SKM-1 (cell line): ENCODE results near the gene FKBP9.
"Not testable (repeated sequence)": the region's sequence is repeated elsewhere in the genome, so short reads cannot be mapped to it uniquely, and the experiment has no call there.

Experiments used
- DNase-seq: peaks from one replicate; lab custom pipeline; 2025; ENCODE audit not compliant: unreplicated experiment; lab: John Stamatoyannopoulos, UW

FKBP9 gene, protein sequence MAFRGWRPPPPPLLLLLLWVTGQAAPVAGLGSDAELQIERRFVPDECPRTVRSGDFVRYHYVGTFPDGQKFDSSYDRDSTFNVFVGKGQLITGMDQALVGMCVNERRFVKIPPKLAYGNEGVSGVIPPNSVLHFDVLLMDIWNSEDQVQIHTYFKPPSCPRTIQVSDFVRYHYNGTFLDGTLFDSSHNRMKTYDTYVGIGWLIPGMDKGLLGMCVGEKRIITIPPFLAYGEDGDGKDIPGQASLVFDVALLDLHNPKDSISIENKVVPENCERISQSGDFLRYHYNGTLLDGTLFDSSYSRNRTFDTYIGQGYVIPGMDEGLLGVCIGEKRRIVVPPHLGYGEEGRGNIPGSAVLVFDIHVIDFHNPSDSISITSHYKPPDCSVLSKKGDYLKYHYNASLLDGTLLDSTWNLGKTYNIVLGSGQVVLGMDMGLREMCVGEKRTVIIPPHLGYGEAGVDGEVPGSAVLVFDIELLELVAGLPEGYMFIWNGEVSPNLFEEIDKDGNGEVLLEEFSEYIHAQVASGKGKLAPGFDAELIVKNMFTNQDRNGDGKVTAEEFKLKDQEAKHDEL

DNA sequence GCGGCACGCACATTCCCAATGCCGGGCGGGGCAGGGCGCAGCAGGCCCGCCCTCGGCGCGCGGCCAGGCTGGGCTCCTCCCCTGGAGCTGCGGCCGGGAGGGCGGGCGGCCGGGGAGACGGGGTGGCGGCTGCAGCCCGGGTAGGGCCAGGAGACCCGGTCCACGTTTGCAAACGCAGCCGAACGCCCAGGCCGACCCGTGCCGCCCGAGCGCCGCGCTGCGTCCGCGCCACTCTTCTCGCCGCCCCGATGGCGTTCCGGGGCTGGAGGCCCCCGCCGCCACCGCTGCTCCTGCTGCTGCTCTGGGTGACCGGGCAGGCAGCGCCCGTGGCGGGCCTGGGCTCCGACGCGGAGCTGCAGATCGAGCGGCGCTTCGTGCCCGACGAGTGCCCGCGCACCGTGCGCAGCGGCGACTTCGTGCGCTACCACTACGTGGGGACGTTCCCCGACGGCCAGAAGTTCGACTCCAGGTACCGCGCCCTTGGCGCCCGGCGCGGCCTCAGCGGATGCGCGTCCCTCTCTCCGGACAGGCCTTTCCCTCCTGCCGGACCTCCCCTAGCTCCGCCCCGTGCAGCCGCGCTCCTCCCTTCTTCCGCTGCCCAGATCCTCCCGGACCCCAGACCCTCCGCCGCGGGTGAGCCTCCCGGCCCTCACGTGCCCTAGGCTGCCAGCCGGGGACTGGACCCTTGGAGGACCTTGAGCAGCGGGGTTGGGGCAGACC, at the start of gene FKBP9:
FKBP9 (plus strand) TSS at position 115 of the 720 bp plus-strand sequence; CDS start at position 249, 134 bp downstream.
- DNase-seq = no peak

DNA sequence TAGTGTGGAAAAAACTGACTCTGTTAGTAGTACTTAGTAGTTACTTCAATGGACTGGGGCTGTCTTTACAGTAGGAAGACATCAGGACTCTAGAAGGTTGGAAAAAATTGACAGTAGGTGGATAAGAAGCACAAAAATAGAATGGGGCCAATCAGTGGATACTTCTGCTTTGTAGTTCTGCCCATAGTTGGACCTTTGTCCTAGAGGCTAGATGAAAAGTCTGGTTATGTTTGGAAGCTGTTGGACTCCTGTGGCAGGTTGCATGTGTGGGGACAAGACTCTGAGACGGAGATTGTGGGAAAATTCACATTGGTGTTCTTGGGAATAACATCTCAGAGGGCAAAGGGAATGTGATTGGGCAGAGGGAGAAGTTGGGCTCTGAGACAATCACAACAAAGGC, 47.0 kb upstream of the FKBP9 start:
- no peak for DNase-seq

DNA sequence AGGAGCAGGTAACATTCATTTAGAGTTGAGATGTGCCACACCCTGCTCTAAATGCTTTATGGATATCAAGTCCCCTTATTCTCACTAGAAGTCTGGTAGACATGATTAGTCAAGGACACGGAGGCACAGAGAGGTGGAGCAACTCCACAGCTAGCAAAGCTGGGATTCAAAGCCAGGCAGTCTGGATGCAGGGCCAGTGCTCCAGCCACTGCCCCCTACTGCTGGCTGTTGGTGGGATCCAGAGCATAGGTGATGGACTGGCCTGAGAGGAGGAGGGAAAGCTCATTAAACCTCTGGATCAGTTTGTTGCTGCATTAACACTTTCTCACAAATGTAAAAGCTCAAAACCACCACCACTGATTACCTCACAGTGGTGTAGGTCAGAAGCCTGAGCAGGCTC, 43.1 kb upstream of the FKBP9 start:
- DNase-seq = no peak

DNA sequence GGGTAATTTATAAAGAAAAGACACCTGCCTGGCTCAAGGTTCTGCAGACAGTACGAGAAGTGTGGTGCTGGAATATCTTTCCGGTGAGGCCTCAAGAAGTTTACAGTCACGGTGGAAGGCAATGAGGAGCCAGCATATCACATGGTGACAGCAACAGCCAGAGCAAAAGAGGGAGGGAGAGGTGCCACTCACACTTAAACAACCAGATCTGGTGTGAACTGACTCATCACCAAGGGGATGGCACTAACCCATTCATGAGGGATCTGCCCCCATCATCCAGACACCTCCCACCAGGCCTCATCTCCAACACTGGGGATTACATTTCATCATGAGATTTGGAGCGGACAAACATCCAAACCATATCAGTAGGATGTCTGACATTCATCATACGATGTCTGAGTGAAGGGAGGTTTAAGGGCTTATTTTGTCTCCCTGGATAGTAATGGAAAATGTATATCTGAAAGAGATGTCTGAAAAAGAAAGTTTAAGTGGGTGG, 42.2 kb upstream of the FKBP9 start:
- no peak for DNase-seq

DNA sequence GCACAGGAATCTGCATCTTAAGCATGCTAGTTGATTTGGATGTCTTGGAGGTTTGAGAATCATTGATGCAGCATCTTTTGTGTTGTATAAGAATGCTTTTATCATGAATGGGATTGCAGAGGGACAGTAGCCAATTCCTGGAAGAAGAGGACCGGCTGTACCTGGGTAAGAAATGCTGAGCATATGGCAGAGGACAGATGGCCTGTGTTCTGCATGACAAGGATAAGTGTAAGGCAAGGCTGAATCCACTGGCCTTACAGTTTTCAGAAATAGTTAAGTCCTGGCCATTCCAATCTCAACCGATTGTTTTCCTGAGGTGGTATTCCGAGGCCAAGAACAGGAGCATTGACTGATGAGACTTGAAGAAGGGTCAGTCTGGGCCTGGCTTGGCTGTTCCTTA, 41.2 kb upstream of the FKBP9 start:
- DNase-seq = no peak

DNA sequence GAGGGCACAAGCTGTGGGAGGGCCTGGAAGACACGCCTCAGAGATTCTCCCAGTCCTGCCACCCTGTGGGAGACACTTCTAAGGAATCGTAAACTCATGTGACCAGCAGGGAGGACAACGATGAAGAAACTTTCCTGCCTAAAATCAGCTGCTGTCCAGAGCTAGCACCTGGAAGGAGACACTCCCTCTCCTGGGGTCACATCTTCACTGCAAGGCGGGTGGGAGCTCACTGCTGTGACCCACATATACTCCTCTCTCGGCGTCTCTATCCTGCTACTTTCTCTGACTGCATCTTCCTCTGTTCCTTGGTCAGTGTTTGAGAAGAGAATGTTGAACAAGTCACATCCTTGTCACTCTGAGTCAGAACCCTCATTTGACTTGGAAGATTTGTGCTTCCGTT, 40.2 kb upstream of the FKBP9 start:
- DNase-seq = not testable (repeated sequence)

DNA sequence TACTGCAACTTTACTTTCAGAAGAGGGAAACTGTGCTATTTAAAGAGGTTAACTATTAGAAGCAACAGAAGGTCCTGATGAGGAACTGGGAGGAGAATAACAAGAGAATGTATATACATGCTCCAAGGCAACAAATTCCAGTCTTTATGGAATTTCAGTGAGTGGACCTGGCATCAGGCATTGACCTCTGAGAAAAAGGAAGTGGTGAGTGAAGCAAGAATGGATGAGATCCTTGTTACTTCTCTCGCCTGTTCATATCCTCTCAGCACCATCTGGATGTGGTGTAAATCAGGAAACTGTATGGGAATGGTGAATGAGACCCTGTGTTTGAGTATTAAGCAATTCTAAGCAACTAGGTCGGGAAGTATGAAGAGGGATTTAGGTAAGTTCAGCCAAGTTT, 35.3 kb upstream of the FKBP9 start:
- DNase-seq = no peak

DNA sequence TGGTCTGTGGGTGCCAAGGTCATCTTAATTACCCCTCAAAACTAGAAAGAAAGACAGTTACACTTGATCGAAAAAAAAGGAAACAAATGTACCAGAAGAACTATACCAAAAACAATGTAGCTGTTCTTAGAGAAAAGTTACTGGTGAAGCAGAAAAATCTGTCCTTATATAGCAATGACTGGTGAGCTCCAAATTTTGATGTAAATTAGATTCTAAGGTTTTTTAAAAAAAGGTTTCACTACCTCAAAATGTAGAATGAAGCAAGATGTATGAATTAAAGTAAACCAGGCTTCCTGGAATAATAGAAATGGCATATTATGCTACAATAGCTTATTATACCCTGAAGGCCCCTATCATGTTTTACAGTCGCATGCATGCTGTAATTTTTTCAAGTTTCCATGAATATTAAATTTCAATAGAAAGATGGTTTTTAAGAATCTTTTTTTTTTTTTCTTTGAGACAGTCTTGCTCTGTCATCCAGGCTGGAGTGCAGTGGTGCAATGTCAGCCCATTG, 28.4 kb upstream of the FKBP9 start:
- DNase-seq = no peak

DNA sequence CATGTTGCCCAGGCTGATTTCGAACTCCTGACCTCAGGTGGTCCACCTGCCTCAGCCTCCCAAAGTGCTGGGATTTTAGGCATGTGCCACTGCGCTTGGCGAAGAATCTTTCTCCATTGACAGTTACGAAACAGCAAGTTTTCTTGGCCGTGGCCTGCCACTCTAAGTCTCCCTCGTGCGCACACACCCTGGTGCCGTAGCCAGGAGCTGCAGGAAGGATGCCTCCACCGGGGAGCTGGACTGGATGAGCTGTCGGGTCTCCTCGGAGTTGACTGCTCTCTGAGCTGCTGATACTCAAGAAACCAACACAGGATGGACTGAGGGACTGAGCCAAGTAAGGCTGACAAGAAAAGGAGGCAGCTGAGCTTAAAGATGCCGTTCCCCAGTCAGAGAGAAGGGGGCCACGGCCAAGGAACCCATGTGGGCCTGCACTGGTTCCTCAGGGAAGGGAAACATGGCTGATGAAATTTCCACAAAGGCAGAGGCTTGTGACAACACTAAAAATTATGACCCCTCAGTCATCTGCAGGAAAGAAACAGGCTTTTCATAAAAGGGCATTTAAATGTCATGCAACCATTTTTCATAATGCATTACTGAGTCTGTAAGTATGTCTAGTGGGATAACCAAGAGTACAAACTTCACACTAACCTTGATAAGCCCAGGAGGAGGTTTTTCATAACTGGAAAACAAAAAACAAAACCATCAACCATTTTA, 27.7 kb upstream of the FKBP9 start:
- DNase-seq = no peak

DNA sequence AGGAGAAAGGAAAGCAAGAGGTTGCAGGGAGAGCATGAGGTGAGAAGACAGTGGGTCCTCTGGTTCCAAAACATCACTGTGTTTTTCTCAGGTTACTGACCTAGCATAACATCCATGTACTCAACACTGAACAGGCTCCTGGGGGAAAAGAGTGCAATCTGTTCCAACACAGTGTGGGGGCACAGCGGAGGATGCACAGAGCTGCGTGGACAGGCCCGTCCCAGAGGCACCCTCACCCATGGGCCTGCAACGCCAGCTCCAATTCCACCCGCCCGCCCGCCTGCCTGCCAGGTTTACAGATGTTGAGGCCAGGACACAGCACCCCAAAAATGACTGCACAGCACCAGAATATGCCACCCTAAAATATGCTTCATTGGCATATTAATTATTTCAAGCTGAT, 26.9 kb upstream of the FKBP9 start:
- no peak for DNase-seq

DNA sequence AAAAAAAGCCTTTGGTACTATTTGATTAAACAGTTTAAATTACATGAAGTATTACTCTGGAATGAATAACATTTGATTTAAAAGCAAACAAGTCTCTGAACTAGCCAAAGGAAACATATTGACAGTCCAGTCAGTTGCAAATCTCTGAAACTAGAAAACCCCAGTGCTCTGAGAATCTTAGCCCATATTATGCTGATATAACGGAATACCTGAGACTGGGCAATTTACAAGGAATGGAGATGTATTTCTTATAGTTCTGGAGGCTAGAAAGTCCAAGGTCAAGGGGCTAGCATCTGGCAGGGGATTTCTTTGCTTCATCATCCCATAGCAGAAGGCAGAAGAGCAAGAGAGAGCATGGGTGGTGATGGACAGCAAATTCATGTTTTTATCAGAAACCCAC, 21.7 kb upstream of the FKBP9 start:
- DNase-seq = no peak

DNA sequence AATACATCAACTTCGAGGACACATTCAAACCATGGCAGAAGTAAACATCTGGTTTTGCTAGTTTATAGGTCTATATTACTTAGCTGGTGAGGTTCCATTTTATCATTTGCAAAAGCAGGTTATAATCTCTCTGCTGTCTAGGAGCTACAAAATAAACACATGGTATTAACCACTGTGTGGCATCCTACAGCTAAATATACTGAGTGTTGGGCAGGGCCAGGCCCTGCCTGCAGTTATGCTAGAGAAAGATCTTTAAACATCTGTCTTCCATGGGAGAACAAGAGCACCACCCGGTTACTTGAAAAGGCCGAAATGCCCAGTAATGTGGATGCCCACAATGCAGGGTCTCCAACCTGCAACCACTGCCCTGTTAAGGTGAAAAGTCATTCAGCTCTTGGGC, 20.6 kb upstream of the FKBP9 start:
- DNase-seq = no peak

DNA sequence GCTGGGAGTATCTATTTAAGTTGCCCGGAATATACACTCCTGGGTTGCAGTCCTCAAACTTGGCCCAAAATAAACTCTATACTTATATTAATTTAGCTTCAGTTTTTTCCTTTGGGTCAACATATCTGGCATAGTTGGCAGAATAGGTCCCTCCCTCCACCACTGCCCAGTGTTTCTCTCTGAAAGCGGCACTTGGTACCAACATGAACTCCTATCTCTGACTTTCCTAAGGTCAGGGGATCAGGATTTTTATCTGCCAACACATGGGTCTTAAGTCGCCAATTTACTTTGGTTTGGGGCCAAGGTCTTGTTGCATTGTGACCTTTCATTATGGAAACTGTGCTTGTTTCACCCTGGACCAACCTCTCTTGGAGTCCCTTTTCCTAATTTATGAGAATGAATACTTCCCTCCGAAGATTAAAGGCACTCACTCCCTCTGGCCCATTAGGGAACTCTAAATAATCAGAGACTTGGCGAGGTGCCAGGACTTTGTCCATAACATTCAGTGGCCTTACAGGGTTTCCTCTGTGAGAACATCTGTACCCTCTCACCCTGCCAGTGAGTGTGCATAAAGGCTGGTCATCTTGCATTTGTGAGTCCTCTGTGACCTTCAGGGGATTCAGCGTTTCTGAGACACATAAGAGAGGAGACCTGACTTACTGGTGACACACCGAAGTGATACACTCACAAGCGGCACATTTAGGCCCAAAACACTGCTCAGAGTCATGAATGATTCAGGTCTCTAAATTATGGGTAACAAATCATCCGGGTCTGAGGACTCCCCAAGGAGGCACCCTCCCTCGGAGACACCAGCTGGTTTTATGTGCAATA, 19.7 kb upstream of the FKBP9 start:
- DNase-seq = no peak

DNA sequence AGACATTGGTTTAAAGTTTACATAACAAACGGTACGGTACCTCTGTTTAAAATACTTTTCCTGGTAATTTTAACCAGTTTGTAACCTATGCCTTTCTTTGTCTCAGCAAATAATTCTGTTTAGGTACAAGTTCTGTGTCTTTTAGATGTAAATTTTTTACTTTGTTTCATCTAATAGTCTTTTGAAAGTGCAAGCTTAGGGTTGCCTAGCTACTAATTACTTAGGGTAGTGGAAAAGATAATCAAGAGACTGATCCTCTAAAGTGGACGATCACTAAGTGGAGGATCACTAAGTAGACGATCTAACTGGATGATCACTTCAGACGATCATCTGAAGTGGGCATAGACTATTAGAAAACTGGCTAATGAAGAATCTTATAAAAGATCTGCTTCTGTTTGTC, 16.1 kb upstream of the FKBP9 start:
- DNase-seq = no peak

DNA sequence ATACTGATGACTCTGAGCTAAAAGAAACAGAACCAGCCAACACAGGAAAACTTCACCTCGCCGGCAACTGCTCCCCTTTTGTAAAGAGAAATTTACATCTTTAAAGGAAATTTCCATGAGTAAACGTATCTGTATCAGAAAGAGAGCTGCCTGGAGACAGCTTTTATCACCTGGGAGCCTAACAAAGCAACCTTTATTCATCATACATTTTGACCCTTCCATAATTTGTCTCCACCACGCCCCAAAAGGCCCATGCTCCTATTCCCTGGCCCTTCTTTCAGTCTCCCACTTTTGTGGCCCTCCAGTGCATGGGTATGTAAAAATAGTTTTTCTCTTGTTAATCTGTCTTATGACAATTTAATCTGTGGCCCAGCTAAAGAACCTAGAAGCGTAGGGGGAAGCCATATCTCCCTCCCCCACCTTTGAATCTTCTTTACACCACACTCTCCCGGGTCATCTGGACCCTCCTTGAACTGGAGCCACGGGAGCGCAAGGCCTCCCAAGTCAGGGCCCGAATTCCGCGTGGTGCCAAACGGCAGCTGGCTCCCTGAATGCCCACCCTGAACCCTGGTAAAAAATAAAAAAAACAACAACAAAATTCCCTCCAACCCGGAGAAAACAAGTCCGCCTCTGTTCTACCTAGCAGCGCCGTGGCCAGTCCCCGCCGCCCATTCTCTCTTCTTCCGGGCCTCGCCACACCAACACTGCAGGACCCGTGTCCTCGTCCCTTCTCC, 15.4 kb upstream of the FKBP9 start:
- no peak for DNase-seq

DNA sequence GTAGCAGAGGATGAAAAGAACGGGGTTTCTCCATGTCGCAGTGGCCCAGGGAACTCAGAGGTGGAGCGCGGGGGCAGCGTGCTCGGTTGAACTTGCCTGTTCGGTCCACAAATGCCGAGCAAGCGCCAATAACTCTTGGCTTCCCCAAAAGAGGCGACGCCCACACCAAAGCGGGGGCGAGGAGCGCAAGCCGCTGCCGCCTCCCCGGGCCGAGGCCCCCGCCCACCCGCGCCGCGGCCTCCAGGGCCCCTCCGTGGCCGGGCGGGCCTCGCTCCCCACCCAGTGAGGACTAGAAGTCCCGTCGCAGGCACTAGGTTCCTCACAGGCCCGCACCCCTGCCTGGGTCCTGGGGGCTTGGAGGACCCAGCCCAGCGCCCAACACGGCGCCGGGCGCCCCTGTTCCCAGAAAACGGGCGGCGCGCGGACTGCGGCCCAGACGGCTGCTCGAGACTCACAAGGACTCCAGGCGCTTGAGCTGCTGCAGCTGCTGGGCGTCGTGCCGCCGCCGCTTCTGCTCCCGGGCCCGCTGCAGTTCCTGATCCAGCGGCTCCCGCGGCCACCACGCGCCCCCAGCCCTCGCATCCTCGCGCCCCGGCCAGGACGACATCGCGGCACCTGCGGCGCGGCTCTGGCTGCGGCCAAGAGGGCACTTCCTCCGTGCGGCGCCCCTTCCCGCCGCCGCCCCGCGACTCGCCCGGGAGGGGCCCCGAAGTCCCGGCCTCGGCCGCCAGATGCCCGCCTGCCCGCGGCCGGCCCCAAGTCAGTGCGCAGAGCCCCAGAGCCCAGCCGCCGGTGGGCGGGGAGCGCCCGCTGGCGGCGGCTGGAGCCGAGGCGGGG, 14.6 kb upstream of the FKBP9 start:
- peak; percentile 49 for DNase-seq

DNA sequence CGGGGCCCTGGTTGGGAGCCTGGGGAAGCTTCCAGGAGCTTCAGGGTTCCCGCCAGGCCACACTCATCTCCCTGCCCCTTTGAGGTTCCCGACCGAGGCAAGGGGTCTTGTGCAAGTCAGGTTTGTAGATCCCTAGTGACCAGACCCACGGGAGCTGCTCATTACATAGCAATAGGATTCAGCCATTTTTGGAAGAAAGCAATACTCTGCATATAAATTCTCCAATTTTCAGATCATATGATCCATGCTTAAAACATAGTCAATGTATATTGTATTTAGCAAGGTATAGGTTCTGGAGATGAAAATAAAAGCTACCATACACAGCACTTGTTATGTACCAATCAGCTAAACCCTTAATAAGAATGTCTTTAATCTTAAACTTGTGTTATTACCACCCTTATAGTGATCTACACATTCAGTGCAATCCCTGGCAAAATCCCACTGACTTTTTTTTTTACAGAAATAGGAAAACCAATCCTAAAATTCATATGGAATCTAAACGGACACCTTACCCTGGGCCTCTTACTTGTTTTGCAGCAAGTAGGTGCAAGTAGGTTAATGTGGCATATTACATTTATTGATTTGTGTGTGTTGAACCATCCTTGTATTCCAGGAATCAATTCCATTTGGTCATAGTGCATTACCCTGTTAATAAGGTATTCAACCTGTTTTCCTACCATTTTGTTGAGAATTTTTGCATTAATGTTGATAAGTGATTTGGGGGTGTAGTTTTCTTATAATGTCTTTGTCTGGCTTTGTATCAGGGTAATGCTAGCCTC, 13.8 kb upstream of the FKBP9 start:
- no peak for DNase-seq

DNA sequence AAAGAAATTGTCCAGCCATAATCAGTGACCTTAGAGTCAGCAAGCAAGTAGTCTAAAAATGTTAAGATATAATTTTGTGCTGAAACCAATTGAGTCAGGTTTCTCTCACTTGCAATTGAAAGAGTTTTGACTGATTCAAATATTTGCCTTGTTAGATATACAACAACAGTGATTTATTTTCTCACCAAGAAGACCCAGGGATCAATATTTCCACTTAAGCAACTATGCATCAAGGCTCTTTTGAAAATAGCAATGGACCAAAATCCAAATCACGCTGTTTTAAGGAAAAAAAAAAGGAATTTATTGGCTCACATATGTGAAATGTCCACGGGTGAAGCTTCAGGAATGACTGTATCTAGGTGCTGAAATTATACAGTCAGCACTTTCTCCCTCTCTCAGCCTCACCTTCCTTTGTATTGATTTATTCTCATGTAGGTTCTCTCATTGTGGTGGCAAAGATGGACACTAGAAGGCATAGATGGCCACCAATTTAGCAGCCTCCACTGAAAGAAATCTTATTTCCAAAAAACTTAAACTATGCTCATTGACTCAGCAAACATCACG, 9.7 kb upstream of the FKBP9 start:
- DNase-seq = no peak
